GM23338 (cell line): ENCODE results near the gene LPIN1. TPM values are rescaled to one million over a fixed set of nuclear protein-coding genes. Genes with fewer than 3 reads are reported as not detected.

Source experiments
- ATAC-seq: fragments of 200-7000 bp; cut with Tn5 transposase; 3 replicates; pipeline ENCODE4 v1.9.1; 2020
- DNase-seq: peaks from one replicate; pipeline ENCODE4 v3.0.0-alpha.2; 2015; ENCODE audit warnings: low spot score
- H2AFZ ChIP-seq: fragments of 200-600 bp; sonication (generic); 2 replicates; pipeline ENCODE4 v1.8.0; 2016; ENCODE audit warnings: antibody characterized with exemption, mild to moderate bottlenecking, moderate library complexity
- H3F3A ChIP-seq: fragments of 200-600 bp; sonication (generic); replicated peaks from 2 replicates; pipeline ENCODE4 v1.8.0; 2017; ENCODE audit warnings: antibody characterized with exemption, mixed run types, low read depth
- H3K27ac ChIP-seq: fragments of 200-600 bp; sonication (generic); 2 replicates; pipeline ENCODE4 v1.6.1; 2016; ENCODE audit warnings: low read depth
- H3K27me3 ChIP-seq: fragments of 200-600 bp; sonication (generic); 2 replicates; pipeline ENCODE4 v1.8.0; 2016; ENCODE audit warnings: mild to moderate bottlenecking, mixed run types, moderate library complexity; ENCODE audit not compliant: insufficient read depth
- H3K36me3 ChIP-seq: fragments of 200-600 bp; sonication (generic); 2 replicates; pipeline ENCODE4 v1.8.0; 2016; ENCODE audit warnings: mild to moderate bottlenecking; ENCODE audit not compliant: insufficient read depth
- H3K4me1 ChIP-seq: fragments of 200-600 bp; sonication (generic); 2 replicates; pipeline ENCODE4 v1.8.0; 2016; ENCODE audit warnings: mild to moderate bottlenecking, moderate library complexity; ENCODE audit not compliant: insufficient read depth
- H3K4me2 ChIP-seq: fragments of 200-600 bp; sonication (generic); 2 replicates; pipeline ENCODE4 v1.7.1; 2017; ENCODE audit warnings: mixed run types
- H3K4me3 ChIP-seq: fragments of 200-600 bp; sonication (generic); 2 replicates; pipeline ENCODE4 v1.6.1; 2016; ENCODE audit warnings: mixed run types
- H3K79me2 ChIP-seq: fragments of 200-600 bp; sonication (generic); replicated peaks from 2 replicates; pipeline ENCODE4 v1.8.0; 2017; ENCODE audit warnings: mild to moderate bottlenecking; ENCODE audit not compliant: insufficient read depth
- H3K9me2 ChIP-seq: fragments of 200-600 bp; sonication (generic); 2 replicates; pipeline ENCODE4 v1.8.0; 2017; ENCODE audit not compliant: insufficient read depth
- H4K20me1 ChIP-seq: fragments of 200-600 bp; sonication (generic); replicated peaks from 2 replicates; pipeline ENCODE4 v1.8.0; 2017; ENCODE audit warnings: mild to moderate bottlenecking; ENCODE audit not compliant: insufficient read depth
- H3K27ac Mint-ChIP-seq: 2 replicates; pipeline ENCODE4 v1.8.0; 2020; ENCODE audit warnings: inconsistent platforms, mild to moderate bottlenecking, moderate library complexity, mixed read lengths
- H3K27me3 Mint-ChIP-seq: 3 replicates; pipeline ENCODE4 v1.8.0; 2022; ENCODE audit warnings: low read depth, mild to moderate bottlenecking, moderate library complexity, mixed read lengths, inconsistent platforms; ENCODE audit not compliant: insufficient read depth, poor library complexity
- H3K36me3 Mint-ChIP-seq: 3 replicates; pipeline ENCODE4 v1.8.0; 2021; ENCODE audit warnings: low read depth, mild to moderate bottlenecking, inconsistent platforms, moderate library complexity, mixed read lengths
- H3K4me1 Mint-ChIP-seq: 3 replicates; pipeline ENCODE4 v1.8.0; 2020; ENCODE audit warnings: mild to moderate bottlenecking, inconsistent platforms, mixed read lengths
- H3K4me3 Mint-ChIP-seq: 3 replicates; pipeline ENCODE4 v1.8.0; 2021; ENCODE audit warnings: moderate library complexity, mild to moderate bottlenecking, inconsistent platforms, mixed read lengths
- H3K9me3 Mint-ChIP-seq: 3 replicates; pipeline ENCODE4 v1.8.0; 2020; ENCODE audit warnings: moderate library complexity, mild to moderate bottlenecking, inconsistent platforms, mixed read lengths
- POLR2AphosphoS5 ChIP-seq: IDR thresholded peaks from 2 replicates; pipeline ENCODE4 v1.6.1; 2016; ENCODE audit warnings: antibody characterized with exemption, low read depth
- STAT1 ChIP-seq: IDR thresholded peaks from one replicate; pipeline ENCODE4 v1.6.1; 2016; ENCODE audit warnings: antibody characterized with exemption; ENCODE audit not compliant: unreplicated experiment
- ZNF331 ChIP-seq: fragments of 250-450 bp; sonication (Bioruptor Pico); IDR thresholded peaks from 2 replicates; pipeline ENCODE4 v1.5.0; 2020; ENCODE audit warnings: low read depth, mild to moderate bottlenecking, moderate library complexity
- polyA plus RNA-seq: library from polyadenylated mRNA; unstranded; fragments of >200 nt; fragmentation: Nextera tagmentation; extraction: Ambion mirVana; gene quantifications from 2 replicates; pipeline ENCODE4 v1.2.1, GENCODE V29; 2016
- total RNA-seq: library from RNA; depleted of rRNA; stranded (reverse); fragments of >200 nt; shearing (Covaris generic); gene quantifications from 2 replicates; pipeline ENCODE4 v1.2.3, GENCODE V29; 2014
- TF ChIP-seq, protein P1 (sequence below): fragments of 250-450 bp; sonication (Bioruptor Pico); IDR thresholded peaks from 2 replicates; pipeline ENCODE4 v1.5.0; 2020; ENCODE audit warnings: mild to moderate bottlenecking, moderate library complexity
- TF ChIP-seq, protein P2 (sequence below): IDR thresholded peaks from one replicate; pipeline ENCODE4 v1.6.1; 2018; ENCODE audit warnings: antibody characterized with exemption; ENCODE audit not compliant: unreplicated experiment
- TF ChIP-seq, protein P3 (sequence below): IDR thresholded peaks from 2 replicates; pipeline ENCODE4 v1.6.1; 2016; ENCODE audit warnings: antibody characterized with exemption

LPIN1 gene
- total and polyA plus RNA-seq, 2 experiments from 2014 or later, result 4.4 to 9.5 TPM

DNA sequence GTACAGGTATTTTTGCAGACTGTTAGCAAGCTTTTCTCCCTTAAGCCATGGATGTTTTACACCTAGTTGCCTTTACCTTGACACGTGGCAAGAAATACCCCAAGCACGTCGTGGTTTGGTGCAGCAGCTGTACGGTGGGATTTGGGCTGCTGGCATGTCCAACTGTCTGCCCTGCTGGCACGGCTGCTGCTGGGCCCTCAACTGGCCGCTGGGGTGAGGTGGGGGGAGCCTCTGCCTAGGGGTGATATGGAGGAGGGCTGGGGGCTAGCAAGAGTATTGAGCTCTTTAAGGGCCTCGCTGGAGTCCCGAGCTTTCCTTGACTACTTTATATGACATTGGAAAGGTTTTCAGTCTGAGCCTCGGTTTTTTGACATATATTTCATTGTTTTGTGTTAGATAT is 41.6 kb downstream of the LPIN1 start (continued):
- TF ChIP-seq, protein P1, sequence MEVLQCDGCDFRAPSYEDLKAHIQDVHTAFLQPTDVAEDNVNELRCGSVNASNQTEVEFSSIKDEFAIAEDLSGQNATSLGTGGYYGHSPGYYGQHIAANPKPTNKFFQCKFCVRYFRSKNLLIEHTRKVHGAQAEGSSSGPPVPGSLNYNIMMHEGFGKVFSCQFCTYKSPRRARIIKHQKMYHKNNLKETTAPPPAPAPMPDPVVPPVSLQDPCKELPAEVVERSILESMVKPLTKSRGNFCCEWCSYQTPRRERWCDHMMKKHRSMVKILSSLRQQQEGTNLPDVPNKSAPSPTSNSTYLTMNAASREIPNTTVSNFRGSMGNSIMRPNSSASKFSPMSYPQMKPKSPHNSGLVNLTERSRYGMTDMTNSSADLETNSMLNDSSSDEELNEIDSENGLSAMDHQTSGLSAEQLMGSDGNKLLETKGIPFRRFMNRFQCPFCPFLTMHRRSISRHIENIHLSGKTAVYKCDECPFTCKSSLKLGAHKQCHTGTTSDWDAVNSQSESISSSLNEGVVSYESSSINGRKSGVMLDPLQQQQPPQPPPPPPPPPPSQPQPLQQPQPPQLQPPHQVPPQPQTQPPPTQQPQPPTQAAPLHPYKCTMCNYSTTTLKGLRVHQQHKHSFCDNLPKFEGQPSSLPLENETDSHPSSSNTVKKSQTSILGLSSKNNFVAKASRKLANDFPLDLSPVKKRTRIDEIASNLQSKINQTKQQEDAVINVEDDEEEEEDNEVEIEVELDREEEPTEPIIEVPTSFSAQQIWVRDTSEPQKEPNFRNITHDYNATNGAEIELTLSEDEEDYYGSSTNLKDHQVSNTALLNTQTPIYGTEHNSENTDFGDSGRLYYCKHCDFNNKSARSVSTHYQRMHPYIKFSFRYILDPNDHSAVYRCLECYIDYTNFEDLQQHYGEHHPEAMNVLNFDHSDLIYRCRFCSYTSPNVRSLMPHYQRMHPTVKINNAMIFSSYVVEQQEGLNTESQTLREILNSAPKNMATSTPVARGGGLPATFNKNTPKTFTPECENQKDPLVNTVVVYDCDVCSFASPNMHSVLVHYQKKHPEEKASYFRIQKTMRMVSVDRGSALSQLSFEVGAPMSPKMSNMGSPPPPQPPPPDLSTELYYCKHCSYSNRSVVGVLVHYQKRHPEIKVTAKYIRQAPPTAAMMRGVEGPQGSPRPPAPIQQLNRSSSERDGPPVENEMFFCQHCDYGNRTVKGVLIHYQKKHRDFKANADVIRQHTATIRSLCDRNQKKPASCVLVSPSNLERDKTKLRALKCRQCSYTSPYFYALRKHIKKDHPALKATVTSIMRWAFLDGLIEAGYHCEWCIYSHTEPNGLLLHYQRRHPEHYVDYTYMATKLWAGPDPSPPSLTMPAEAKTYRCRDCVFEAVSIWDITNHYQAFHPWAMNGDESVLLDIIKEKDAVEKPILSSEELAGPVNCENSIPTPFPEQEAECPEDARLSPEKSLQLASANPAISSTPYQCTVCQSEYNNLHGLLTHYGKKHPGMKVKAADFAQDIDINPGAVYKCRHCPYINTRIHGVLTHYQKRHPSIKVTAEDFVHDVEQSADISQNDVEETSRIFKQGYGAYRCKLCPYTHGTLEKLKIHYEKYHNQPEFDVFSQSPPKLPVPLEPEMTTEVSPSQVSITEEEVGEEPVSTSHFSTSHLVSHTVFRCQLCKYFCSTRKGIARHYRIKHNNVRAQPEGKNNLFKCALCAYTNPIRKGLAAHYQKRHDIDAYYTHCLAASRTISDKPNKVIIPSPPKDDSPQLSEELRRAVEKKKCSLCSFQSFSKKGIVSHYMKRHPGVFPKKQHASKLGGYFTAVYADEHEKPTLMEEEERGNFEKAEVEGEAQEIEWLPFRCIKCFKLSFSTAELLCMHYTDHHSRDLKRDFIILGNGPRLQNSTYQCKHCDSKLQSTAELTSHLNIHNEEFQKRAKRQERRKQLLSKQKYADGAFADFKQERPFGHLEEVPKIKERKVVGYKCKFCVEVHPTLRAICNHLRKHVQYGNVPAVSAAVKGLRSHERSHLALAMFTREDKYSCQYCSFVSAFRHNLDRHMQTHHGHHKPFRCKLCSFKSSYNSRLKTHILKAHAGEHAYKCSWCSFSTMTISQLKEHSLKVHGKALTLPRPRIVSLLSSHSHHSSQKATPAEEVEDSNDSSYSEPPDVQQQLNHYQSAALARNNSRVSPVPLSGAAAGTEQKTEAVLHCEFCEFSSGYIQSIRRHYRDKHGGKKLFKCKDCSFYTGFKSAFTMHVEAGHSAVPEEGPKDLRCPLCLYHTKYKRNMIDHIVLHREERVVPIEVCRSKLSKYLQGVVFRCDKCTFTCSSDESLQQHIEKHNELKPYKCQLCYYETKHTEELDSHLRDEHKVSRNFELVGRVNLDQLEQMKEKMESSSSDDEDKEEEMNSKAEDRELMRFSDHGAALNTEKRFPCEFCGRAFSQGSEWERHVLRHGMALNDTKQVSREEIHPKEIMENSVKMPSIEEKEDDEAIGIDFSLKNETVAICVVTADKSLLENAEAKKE, result no peak
- TF ChIP-seq POLR2AphosphoS5, result no peak
- TF ChIP-seq STAT1, result no peak
- TF ChIP-seq, protein P2, sequence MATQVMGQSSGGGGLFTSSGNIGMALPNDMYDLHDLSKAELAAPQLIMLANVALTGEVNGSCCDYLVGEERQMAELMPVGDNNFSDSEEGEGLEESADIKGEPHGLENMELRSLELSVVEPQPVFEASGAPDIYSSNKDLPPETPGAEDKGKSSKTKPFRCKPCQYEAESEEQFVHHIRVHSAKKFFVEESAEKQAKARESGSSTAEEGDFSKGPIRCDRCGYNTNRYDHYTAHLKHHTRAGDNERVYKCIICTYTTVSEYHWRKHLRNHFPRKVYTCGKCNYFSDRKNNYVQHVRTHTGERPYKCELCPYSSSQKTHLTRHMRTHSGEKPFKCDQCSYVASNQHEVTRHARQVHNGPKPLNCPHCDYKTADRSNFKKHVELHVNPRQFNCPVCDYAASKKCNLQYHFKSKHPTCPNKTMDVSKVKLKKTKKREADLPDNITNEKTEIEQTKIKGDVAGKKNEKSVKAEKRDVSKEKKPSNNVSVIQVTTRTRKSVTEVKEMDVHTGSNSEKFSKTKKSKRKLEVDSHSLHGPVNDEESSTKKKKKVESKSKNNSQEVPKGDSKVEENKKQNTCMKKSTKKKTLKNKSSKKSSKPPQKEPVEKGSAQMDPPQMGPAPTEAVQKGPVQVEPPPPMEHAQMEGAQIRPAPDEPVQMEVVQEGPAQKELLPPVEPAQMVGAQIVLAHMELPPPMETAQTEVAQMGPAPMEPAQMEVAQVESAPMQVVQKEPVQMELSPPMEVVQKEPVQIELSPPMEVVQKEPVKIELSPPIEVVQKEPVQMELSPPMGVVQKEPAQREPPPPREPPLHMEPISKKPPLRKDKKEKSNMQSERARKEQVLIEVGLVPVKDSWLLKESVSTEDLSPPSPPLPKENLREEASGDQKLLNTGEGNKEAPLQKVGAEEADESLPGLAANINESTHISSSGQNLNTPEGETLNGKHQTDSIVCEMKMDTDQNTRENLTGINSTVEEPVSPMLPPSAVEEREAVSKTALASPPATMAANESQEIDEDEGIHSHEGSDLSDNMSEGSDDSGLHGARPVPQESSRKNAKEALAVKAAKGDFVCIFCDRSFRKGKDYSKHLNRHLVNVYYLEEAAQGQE, result no peak

DNA sequence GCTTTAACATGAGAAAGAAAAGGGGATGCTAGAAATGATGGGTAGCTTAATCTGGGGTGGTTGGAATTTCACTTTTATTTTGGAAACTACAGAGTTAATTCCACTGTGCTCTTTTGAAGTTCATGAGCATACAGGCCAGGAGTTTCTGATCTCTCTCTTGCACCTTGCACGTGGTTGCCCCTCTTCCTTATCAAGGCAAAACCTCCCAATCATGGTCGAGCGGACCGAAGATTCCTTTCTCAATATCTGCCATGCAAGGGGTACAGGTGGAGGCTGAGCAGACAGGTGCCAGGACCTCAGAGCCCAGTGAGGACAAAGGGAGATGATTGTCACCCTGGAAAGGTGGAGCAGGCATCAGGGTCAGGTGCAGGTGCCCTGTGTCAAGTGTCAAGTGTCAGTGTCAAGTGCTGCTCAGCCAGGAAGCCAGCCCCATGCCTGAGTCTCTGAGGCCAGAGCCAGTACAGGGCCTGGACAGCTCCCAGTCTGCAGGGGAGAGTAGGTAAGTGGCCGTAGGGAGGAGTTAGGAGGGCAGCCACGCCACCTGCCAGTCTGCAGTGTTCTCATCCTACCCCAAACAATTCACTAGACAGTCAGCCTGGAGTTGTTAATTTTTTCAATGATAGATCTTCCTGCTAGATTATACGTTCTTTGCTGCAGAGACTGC is 42.2 kb downstream of the LPIN1 start:
- no peak overlapping the region for H3K4me3 Mint-ChIP-seq

More for the DNA sequence above, 42.2 kb downstream of the LPIN1 start:
- no peaks in the 10 kb centered on the region for H3K9me2 ChIP-seq
- no peak overlapping the region for H2AFZ ChIP-seq
- H3K27ac Mint-ChIP-seq, result no peak overlapping the region
- H3K27me3 Mint-ChIP-seq, result peaks cover 7% of the 10 kb centered on the region
- H3F3A ChIP-seq, result no peaks in the 10 kb centered on the region
- TF ChIP-seq, protein P2, result peak; percentile 50
- TF ChIP-seq ZNF331 (no peak), POLR2AphosphoS5 (no peak)
- TF ChIP-seq, protein P3, sequence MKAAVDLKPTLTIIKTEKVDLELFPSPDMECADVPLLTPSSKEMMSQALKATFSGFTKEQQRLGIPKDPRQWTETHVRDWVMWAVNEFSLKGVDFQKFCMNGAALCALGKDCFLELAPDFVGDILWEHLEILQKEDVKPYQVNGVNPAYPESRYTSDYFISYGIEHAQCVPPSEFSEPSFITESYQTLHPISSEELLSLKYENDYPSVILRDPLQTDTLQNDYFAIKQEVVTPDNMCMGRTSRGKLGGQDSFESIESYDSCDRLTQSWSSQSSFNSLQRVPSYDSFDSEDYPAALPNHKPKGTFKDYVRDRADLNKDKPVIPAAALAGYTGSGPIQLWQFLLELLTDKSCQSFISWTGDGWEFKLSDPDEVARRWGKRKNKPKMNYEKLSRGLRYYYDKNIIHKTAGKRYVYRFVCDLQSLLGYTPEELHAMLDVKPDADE, result no peak
- H3K36me3 ChIP-seq, result no peaks in the 10 kb centered on the region
- no peak overlapping the region for H3K4me3 ChIP-seq
- no peak overlapping the region for H3K4me2 ChIP-seq
- no peak overlapping the region for H3K27ac ChIP-seq
- ATAC-seq, result no peak
- no peaks in the 10 kb centered on the region for H3K9me3 Mint-ChIP-seq
- H4K20me1 ChIP-seq, result no peaks in the 10 kb centered on the region
- H3K79me2 ChIP-seq, result no peaks in the 10 kb centered on the region
- H3K4me1 ChIP-seq, result no peaks in the 10 kb centered on the region
- H3K36me3 Mint-ChIP-seq, result peaks cover 19% of the 10 kb centered on the region
- DNase-seq, result no peak
- peaks cover 3% of the 10 kb centered on the region; the same call in 1 of the 3 replicates for H3K4me1 Mint-ChIP-seq
- H3K27me3 ChIP-seq, result no peaks in the 10 kb centered on the region
